PC-9 (cell line): Measurements from ENCODE around the gene SH3RF1. TPM values are rescaled to one million over a fixed set of nuclear protein-coding genes. Genes with fewer than 3 reads are reported as not detected.

Experiments
- BruUV-seq: library from RNA; stranded (reverse); fragments of 400-500 nt; replicated peaks from 2 replicates; lab custom pipeline; 2021; lab: Mats Ljungman, UMichigan
- CTCF ChIA-PET: fragments of 300-600 bp; sonication (Branson Sonifier 250); formaldehyde crosslinking; loops from one replicate; lab custom pipeline; 2022; ENCODE audit warnings: antibody characterized with exemption; lab: Charles Lee
- POLR2A ChIA-PET: fragments of 300-600 bp; sonication (Branson Sonifier 250); formaldehyde crosslinking; loops from one replicate; lab custom pipeline; 2022; ENCODE audit warnings: antibody characterized with exemption; ENCODE audit not compliant: unreplicated experiment; lab: Charles Lee
- DNase-seq, 2 experiments: peaks; one replicate each; pipeline versions ENCODE4 v3.0.0 to v3.0.0-alpha.2; 2015 to 2022; ENCODE audit warnings: mixed read lengths in 1 of 2
- H2AFZ ChIP-seq: fragments of 200-600 bp; sonication (generic); 2 replicates; pipeline ENCODE4 v1.8.1; 2017; ENCODE audit warnings: antibody characterized with exemption
- H3F3A ChIP-seq: fragments of 200-600 bp; sonication (generic); 2 replicates; pipeline ENCODE4 v1.8.1; 2017; ENCODE audit warnings: antibody characterized with exemption, mild to moderate bottlenecking, low read depth; ENCODE audit not compliant: insufficient read depth
- H3K27ac ChIP-seq: fragments of 200-600 bp; sonication (generic); 2 replicates; pipeline ENCODE4 v1.6.1; 2016; ENCODE audit warnings: mixed run types
- H3K27me3 ChIP-seq: fragments of 200-600 bp; sonication (generic); 2 replicates; pipeline ENCODE4 v1.6.1; 2016; ENCODE audit warnings: low read depth, mixed run types; ENCODE audit not compliant: insufficient read depth
- H3K36me3 ChIP-seq: fragments of 200-600 bp; sonication (generic); 2 replicates; pipeline ENCODE4 v1.6.1; 2016; ENCODE audit warnings: low read depth, mixed run types
- H3K4me1 ChIP-seq: fragments of 200-600 bp; sonication (generic); replicated peaks from 2 replicates; pipeline ENCODE4 v1.6.1; 2016; ENCODE audit warnings: mixed run types; ENCODE audit not compliant: insufficient read depth
- H3K4me2 ChIP-seq: fragments of 200-600 bp; sonication (generic); 2 replicates; pipeline ENCODE4 v1.6.1; 2017; ENCODE audit warnings: mixed run types
- H3K4me3 ChIP-seq: fragments of 200-600 bp; sonication (generic); 2 replicates; pipeline ENCODE4 v1.6.1; 2016; ENCODE audit warnings: mixed run types
- H3K79me2 ChIP-seq: fragments of 200-600 bp; sonication (generic); 2 replicates; pipeline ENCODE4 v1.6.1; 2017; ENCODE audit warnings: low read depth, mixed run types
- H3K9me2 ChIP-seq: fragments of 200-600 bp; sonication (generic); 2 replicates; pipeline ENCODE4 v1.8.1; 2017; ENCODE audit warnings: mild to moderate bottlenecking; ENCODE audit not compliant: insufficient read depth
- H3K9me3 ChIP-seq: fragments of 200-600 bp; sonication (generic); 2 replicates; pipeline ENCODE4 v1.8.1; 2016; ENCODE audit warnings: low read depth; ENCODE audit not compliant: insufficient read depth
- H4K20me1 ChIP-seq: fragments of 200-600 bp; sonication (generic); 2 replicates; pipeline ENCODE4 v1.8.1; 2017; ENCODE audit not compliant: insufficient read depth
- EZH2 ChIP-seq: fragments of 200-600 bp; sonication (generic); IDR thresholded peaks from 2 replicates; pipeline ENCODE4 v1.8.0; 2017; ENCODE audit warnings: antibody characterized with exemption, low read depth
- intact Hi-C: fragments of 100-400 bp; cut with micrococcal nuclease; formaldehyde crosslinking; loops from one replicate; pipeline ENCODE4 v1.10.0; 2022; ENCODE audit not compliant: unreplicated experiment
- total RNA-seq: library from RNA; stranded (reverse); gene quantifications from 2 replicates; pipeline ENCODE4 v1.2.3, GENCODE V29; 2021
- TF ChIP-seq, protein P1 (sequence below): fragments of 200-600 bp; sonication (generic); conservative IDR thresholded peaks from 2 replicates; pipeline ENCODE4 v1.6.1; 2017; ENCODE audit warnings: mixed run types, antibody characterized with exemption, mild to moderate bottlenecking, moderate library complexity

Gene SH3RF1
- total RNA-seq, 1 experiment from 2014 or later: 26.4 TPM

DNA sequence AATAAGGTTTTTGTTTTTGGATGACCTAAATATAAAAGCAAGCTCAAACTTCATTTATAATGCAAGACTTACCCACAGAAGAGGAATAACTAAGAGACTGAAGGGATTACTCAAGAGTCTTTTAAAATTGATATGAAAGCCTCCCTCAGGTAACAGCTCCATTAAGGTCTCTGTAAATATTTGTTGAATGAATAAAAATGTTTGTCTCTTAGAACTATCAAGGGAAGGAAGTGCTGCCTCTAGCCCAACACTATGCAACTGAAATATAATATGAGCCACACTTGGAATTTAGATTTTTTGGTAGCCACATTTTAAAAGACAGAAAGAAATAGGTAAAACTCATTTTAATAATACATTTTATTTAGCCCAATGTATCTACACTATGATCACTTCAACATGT is 127.8 kb downstream of the SH3RF1 start:
- H4K20me1 ChIP-seq: no peaks in the 10 kb centered on the region
- TF ChIP-seq EZH2: no peak
- ChIA-PET POLR2A (no interaction called here), CTCF (no interaction called here)
- H3K4me3 ChIP-seq: no peak overlapping the region
- DNase-seq: no peak
- peaks cover 11% of the 10 kb centered on the region for H3K4me1 ChIP-seq
- no peaks in the 10 kb centered on the region for H3F3A ChIP-seq
- no peak overlapping the region for H2AFZ ChIP-seq
- H3K4me2 ChIP-seq: no peak overlapping the region
- peaks cover 4% of the 10 kb centered on the region; the same call in 1 of the 2 replicates for H3K36me3 ChIP-seq
- H3K27me3 ChIP-seq: no peaks in the 10 kb centered on the region
- H3K79me2 ChIP-seq: no peaks in the 10 kb centered on the region
- H3K9me2 ChIP-seq: no peaks in the 10 kb centered on the region
- intact Hi-C loops: no loop called here
- H3K27ac ChIP-seq: no peak overlapping the region
- no TSS peak for BruUV-seq
- no peaks in the 10 kb centered on the region for H3K9me3 ChIP-seq

DNA sequence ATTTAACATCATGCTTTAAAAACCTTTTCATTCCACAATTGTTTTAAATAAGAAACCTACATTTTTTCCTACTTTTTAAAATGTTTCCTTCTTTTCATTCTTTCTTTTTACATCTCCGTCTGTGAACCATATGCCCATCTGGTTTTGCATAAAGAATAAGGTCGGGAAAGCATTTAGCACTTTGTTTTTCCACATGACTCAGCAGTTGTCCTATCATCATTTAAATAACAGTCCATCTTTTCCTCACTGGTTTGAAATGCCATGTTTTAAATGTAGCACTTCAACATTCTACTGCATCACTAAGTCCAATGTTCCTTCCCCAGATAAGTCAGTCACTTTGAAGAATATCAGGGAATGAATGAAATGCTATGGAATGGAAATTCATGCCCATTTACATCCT is 128.4 kb downstream of the SH3RF1 start:
- Histone ChIP-seq H3K9me3 (no peaks in the 10 kb centered on the region), H4K20me1 (no peaks in the 10 kb centered on the region), H3K4me1 (peaks cover 6% of the 10 kb centered on the region), H3K36me3 (peaks cover 4% of the 10 kb centered on the region; the same call in 1 of the 2 replicates), H3K4me3 (no peak overlapping the region), H3K9me2 (no peaks in the 10 kb centered on the region), H3K27me3 (no peaks in the 10 kb centered on the region), H3K4me2 (no peak overlapping the region), H2AFZ (no peak overlapping the region), H3F3A (no peaks in the 10 kb centered on the region), H3K27ac (no peak overlapping the region), H3K79me2 (no peaks in the 10 kb centered on the region)
- intact Hi-C loops: no loop called here
- ChIA-PET POLR2A (no interaction called here), CTCF (no interaction called here)
- TF ChIP-seq EZH2: no peak
- TF ChIP-seq, protein P1, sequence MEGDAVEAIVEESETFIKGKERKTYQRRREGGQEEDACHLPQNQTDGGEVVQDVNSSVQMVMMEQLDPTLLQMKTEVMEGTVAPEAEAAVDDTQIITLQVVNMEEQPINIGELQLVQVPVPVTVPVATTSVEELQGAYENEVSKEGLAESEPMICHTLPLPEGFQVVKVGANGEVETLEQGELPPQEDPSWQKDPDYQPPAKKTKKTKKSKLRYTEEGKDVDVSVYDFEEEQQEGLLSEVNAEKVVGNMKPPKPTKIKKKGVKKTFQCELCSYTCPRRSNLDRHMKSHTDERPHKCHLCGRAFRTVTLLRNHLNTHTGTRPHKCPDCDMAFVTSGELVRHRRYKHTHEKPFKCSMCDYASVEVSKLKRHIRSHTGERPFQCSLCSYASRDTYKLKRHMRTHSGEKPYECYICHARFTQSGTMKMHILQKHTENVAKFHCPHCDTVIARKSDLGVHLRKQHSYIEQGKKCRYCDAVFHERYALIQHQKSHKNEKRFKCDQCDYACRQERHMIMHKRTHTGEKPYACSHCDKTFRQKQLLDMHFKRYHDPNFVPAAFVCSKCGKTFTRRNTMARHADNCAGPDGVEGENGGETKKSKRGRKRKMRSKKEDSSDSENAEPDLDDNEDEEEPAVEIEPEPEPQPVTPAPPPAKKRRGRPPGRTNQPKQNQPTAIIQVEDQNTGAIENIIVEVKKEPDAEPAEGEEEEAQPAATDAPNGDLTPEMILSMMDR: no peak
- no TSS peak for BruUV-seq
- no peak for DNase-seq

DNA sequence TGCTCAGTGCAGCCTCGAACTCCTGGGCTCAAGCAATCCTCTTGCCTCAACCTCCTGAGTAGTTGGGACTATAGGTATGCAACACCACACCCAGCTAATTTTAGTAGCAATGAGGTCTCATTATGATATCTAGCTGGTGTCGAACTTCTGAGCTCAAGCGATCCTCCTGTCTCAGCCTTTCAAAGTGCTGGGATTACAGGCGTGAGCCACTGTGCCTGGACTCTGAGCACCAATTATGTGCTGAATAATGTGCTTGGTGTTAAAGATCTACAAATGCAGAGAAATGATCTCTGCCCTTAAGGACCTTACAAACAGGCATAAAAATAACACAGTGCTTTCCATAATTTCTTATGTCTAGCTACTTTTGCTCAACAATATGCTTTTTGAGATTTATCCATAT is 131.7 kb downstream of the SH3RF1 start:
- H3K9me3 ChIP-seq: no peaks in the 10 kb centered on the region
- no peak for TF ChIP-seq EZH2
- TF ChIP-seq, protein P1: no peak
- no peaks in the 10 kb centered on the region for H4K20me1 ChIP-seq
- peaks cover 11% of the 10 kb centered on the region; the same call in 1 of the 2 replicates for H3K36me3 ChIP-seq
- H3K27me3 ChIP-seq: no peaks in the 10 kb centered on the region
- DNase-seq: no peak
- no peaks in the 10 kb centered on the region for H3K9me2 ChIP-seq
- no peak overlapping the region for H3K4me2 ChIP-seq
- H3K79me2 ChIP-seq: no peaks in the 10 kb centered on the region
- H3K4me3 ChIP-seq: no peak overlapping the region
- CTCF ChIA-PET: interaction anchor here (0.6 kb wide), 1 partner anchor 145 kb away, joined by 5 read pairs; no protein-coding TSS in a partner anchor
- no peaks in the 10 kb centered on the region for H3K4me1 ChIP-seq
- no TSS peak for BruUV-seq
- intact Hi-C loops: no loop called here
- POLR2A ChIA-PET: interaction anchor here (0.7 kb wide), 1 partner anchor 16 kb away, joined by 3 read pairs; no protein-coding TSS in a partner anchor
- no peak overlapping the region for H3K27ac ChIP-seq
- H3F3A ChIP-seq: no peaks in the 10 kb centered on the region
- H2AFZ ChIP-seq: no peak overlapping the region

DNA sequence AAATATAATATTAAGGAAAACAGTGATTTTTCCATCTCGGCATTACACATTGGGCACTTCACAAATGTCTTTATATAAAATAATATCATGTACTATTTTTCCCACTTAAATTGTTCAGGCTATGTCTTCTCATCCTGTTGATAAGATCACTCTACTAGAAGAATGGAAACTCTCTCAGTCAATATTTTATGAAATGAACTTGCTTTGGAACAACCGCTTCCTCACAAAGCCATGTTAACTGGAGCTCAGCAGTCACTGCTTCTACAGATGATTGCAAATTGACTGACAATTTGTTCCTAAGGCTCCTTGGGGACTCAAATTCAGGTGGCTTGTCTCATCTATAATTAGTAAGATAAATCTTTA is 133.2 kb downstream of the SH3RF1 start:
- ChIA-PET POLR2A (no interaction called here), CTCF (interaction anchor here (0.6 to 0.7 kb wide), 2 partner anchors 18 to 168 kb away, joined by 3 to 5 read pairs; no protein-coding TSS in a partner anchor)
- H3K79me2 ChIP-seq: no peaks in the 10 kb centered on the region

More for the DNA sequence above, 133.2 kb downstream of the SH3RF1 start:
- no peak for DNase-seq
- no peaks in the 10 kb centered on the region for H3K4me1 ChIP-seq
- H3K9me3 ChIP-seq: no peaks in the 10 kb centered on the region
- H3K36me3 ChIP-seq: 0 out of 2 replicates have a peak, but pooled peaks cover 7% of the 10 kb centered on the region
- H2AFZ ChIP-seq: no peak overlapping the region
- intact Hi-C loops: no loop called here
- no peaks in the 10 kb centered on the region for H3K27me3 ChIP-seq
- TF ChIP-seq EZH2: no peak
- TF ChIP-seq, protein P1: no peak
- no TSS peak for BruUV-seq
- no peaks in the 10 kb centered on the region for H4K20me1 ChIP-seq
- no peaks in the 10 kb centered on the region for H3F3A ChIP-seq
- no peak overlapping the region for H3K4me3 ChIP-seq
- H3K27ac ChIP-seq: no peak overlapping the region
- no peaks in the 10 kb centered on the region for H3K9me2 ChIP-seq
- no peak overlapping the region for H3K4me2 ChIP-seq
